Measurements from ENCODE around the gene TSTD2. TPM values are rescaled to one million over a fixed set of nuclear protein-coding genes. Genes with fewer than 3 reads are reported as not detected.

Gene TSTD2
- total and polyA plus RNA-seq, 2 donors from 2014 or later, result 9.0 to 23.4 TPM

GRCh38 chr9:97567894-97568202 is 65.3 kb downstream of the TSTD2 start:
- intact Hi-C loops (cut with DNase I), result no loop called here

GRCh38 chr9:97567182-97567893 is 65.8 kb downstream of the TSTD2 start:
- Histone ChIP-seq H3K9ac (ENCODE audit: low read length in 3 of 3) (no peak overlapping the region), H3K4me3 (ENCODE audit: low read length in 3 of 3) (no peak overlapping the region), H3K27ac (ENCODE audit: low read depth in 2 of 2, low read length in 2 of 2) (no peak overlapping the region), H3K27me3 (ENCODE audit: control insufficient read depth, insufficient read depth, low read length) (no peaks in the 10 kb centered on the region), H3K36me3 (ENCODE audit: control insufficient read depth in 2 of 3, insufficient read depth in 3 of 3, low read length in 3 of 3) (no peaks in the 10 kb centered on the region), H3K9me3 (ENCODE audit: control insufficient read depth in 2 of 3, insufficient read depth in 1 of 3, low read length in 3 of 3) (no peaks in the 10 kb centered on the region), H3K4me1 (ENCODE audit: control insufficient read depth in 2 of 3, insufficient read depth in 2 of 3, low read depth in 1 of 3, low read length in 3 of 3) (peaks cover 0 to 3% (median 0%) of the 10 kb centered on the region in 3 donors)
- intact Hi-C loops (cut with DNase I), result no loop called here
- no peak for TF ChIP-seq CTCF (IDR thresholded peaks at IDR 0.05; ENCODE audit: borderline replicate concordance, extremely low read depth, insufficient read depth)
- DNase-seq (peak in 1 of 5 donors; percentile 16), FAIRE-seq (no peak)

More at GRCh38 chr9:97567894-97568202, 65.3 kb downstream of the TSTD2 start:
- Histone ChIP-seq H3K27ac (ENCODE audit: low read depth in 2 of 2, low read length in 2 of 2) (no peak overlapping the region), H3K4me3 (ENCODE audit: low read length in 3 of 3) (no peak overlapping the region), H3K27me3 (ENCODE audit: control insufficient read depth, insufficient read depth, low read length) (no peaks in the 10 kb centered on the region), H3K4me1 (ENCODE audit: control insufficient read depth in 2 of 3, insufficient read depth in 2 of 3, low read depth in 1 of 3, low read length in 3 of 3) (peaks cover 0 to 3% (median 0%) of the 10 kb centered on the region in 3 donors), H3K9me3 (ENCODE audit: control insufficient read depth in 2 of 3, insufficient read depth in 1 of 3, low read length in 3 of 3) (no peaks in the 10 kb centered on the region), H3K9ac (ENCODE audit: low read length in 3 of 3) (no peak overlapping the region), H3K36me3 (ENCODE audit: control insufficient read depth in 2 of 3, insufficient read depth in 3 of 3, low read length in 3 of 3) (no peaks in the 10 kb centered on the region)
- FAIRE-seq, result no peak
- TF ChIP-seq CTCF (IDR thresholded peaks at IDR 0.05; ENCODE audit: borderline replicate concordance, extremely low read depth, insufficient read depth), result no peak
- DNase-seq, result peak in 1 of 5 donors; percentile 7

- peaks cover 0 to 3% (median 0%) of the 10 kb centered on the region in 3 donors for H3K4me1 ChIP-seq (ENCODE audit: control insufficient read depth in 2 of 3, insufficient read depth in 2 of 3, low read depth in 1 of 3, low read length in 3 of 3)
- no peaks in the 10 kb centered on the region for H3K9me3 ChIP-seq (ENCODE audit: control insufficient read depth in 2 of 3, insufficient read depth in 1 of 3, low read length in 3 of 3)
- H3K27ac ChIP-seq (ENCODE audit: low read depth in 2 of 2, low read length in 2 of 2), result no peak overlapping the region
- intact Hi-C loops (cut with DNase I), result no loop called here
- no peak overlapping the region for H3K4me3 ChIP-seq (ENCODE audit: low read length in 3 of 3)
- H3K36me3 ChIP-seq (ENCODE audit: control insufficient read depth in 2 of 3, insufficient read depth in 3 of 3, low read length in 3 of 3), result no peaks in the 10 kb centered on the region
- TF ChIP-seq CTCF (IDR thresholded peaks at IDR 0.05; ENCODE audit: borderline replicate concordance, extremely low read depth, insufficient read depth), result no peak
- H3K27me3 ChIP-seq (ENCODE audit: control insufficient read depth, insufficient read depth, low read length), result no peaks in the 10 kb centered on the region
- no peak overlapping the region for H3K9ac ChIP-seq (ENCODE audit: low read length in 3 of 3)
- FAIRE-seq (no peak), DNase-seq (no peak)
Observed at GRCh38 chr9:97565262-97565661, 67.9 kb downstream of the TSTD2 start.
